ENCODE results near the gene SLC22A16.

SLC22A16 gene

DNA sequence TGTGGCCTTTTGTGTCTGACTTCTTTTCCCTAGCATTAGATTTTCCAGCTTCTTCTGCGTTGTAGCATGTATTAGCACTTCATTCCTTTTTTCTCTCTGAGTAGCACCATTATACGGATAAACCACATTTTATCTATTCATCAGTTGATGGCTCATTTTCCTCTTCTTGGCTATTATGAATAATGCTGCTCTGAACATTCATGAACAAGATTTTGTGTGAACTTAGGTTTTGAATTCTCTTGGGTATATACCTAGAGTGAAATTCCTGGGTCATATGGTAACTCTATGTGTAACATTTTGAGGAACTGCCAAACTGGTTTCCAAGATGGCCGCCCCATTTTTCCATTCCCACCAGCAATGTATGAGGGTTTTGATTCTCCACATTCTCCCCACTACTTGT is 28.7 kb downstream of the SLC22A16 start:
- DNase-seq = no peak

DNA sequence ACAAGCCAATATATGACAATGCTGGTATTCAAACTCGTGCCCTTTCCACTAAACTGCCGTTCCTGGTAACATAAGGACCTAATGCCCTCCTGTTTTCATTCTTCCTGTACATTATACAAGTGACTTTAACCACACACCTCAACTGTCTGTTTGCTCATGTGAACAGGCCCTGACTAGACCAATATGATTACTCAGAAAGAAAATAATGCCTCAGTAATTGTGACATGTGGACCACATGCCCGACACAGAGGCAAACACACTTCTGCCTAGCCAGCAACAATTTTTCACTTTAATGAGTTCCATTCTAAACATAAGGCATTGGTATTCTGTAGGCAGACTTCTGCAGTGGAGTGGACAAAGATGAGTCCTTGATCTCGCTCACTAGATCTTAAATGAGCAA is 30.0 kb downstream of the SLC22A16 start:
- no peak for DNase-seq

DNA sequence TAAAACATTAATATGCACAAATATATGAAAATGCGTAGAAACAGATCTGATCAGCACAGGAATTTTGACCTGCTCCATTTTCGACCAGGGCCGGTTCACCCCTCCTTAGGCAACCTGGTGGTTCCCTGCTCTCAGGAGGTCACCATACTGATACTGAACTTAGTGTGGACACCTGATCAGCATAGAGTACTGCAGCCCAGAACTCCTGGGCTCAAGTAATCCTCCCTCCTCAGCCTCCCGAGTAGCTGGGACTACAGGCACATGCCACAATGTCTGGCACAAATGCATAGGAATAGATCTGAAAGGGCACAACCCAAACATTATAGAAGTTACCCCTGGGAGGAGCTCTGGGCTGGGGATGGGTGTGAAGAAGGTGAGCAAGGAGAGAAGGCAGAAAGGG is 36.4 kb downstream of the SLC22A16 start:
- DNase-seq = no peak

DNA sequence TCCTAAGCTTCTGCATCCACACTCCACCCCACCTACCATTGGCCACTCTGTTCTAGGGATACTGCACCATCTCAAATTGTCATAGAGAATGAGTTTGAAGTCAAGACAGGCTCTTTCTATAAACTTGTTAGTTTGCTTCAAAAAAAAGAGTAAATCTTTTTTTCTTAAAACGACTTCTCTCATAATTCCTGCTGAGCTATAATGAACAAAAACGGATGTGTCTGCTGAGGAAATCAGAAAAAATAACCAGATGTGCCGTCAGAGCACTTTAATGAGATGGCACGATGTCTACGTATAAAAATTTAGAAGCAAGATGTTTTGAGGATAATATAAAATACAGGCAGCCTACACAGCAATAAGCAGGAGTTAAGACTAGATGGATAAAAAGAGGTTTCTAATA is 37.1 kb downstream of the SLC22A16 start:
- no peak for DNase-seq

DNA sequence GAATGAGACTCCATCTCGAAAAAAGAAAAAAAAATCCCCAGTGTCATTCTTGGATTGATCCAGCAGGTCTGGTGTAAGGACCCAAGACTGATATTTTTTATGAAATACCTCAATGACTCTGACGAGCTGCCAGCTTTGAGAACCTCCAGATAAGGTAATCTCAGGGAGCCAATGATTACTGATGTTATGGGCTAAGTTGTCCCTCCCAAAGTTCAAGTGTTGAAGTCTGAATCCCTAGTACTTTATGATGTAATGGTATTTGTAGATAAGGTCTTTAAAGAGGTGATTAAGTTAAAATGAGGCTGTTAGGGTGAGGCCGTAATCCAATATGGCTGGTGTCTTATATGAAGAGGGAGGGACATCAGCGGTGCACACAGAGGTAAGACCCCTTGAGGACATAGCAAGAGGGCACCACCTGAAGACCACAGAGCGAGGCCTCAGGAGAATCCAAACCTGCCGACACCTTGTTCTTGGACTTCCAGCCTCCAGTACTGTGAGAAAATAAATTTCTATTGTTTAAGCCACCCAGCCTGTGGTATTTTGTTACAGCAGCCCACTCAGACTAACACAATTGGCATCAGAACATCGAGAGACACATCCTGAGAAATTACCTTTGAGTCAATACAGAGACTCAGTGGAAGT is 41.3 kb downstream of the SLC22A16 start:
- no peak for DNase-seq

DNA sequence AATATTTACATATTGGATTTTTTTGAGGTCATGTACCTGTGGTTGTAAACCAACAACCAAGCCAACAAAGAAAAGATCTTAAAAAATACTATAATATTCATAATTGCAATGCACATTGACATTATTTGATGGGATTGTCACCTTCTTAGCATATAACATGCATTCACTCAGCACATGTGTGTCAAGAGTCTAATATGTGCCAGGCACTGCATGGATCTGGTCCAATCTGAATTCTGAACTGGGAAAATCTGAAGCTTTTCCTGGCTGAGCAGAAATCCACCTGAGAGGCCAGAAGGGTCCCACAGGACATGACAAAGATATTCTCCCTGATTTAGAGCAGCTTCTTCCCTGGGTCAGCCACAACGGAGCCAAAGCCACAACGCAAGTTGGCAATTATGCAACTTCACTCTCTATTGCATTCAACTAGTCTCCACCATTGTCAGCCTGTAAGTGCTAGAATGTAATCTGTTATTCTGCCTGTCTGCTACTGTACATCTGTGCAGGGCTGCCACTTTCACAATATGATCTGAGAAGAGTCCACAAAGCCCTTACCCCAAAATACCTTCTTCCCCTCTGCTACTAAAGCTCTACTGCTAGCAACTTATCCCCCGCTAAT is 44.0 kb downstream of the SLC22A16 start:
- no peak for DNase-seq

DNA sequence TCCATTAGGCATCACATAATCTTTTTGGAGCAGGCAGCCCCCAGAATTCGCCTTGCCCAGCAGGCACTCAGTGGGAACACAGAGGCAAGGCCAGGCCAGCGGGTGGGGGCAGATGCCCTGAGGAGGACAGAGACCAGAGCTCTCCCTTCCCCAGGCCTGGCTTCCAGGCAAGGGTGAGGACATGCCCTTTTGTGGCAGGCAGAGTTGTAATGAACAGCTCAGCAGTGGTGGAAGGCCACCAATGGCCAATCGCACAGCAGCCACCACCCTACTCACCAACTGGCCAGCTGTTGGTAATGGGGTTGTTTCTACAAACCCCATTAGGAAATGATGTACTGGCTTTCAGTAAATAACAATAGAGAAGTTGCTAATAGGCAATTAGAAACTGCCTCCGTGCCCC is 45.7 kb downstream of the SLC22A16 start:
- DNase-seq = no peak

DNA sequence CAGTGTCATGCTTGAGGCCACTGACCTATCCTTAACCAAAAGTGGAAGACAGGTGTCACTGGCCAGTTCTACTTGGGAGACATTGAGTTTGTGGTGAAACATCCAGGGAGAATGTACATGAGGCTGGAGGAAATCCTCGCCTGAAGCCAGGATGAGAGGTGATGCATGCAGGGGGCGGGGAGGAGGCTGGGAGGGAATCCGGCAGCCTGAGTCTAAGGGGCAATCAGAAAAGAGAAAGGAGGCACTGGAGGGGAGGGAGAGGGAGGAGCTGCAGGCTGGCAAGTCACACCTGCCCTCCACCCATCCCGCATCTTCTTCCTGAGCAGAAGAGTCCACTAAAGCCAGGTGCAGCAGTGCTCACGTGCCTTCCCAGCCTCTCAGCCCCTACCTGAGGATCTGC is 46.2 kb downstream of the SLC22A16 start:
- no peak for DNase-seq

DNA sequence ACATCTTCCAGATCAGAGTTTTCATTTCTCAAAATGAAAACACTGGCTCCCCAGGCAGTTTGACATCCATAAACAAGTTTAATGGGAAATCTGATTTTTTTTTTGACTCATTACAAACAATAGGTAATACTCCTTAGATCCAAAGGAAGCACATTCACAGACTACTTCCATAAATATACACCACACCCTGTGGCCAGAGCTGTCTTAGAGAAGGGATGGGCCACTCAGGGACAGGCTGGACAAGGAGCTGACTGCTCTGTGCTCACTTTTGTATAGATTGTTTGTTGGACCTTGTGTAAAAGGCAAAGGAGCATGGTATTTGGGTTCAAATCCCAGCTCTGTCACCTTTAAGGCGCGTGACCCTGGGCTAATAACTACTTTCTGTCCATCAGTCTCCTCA is 48.3 kb downstream of the SLC22A16 start:
- DNase-seq = no peak

DNA sequence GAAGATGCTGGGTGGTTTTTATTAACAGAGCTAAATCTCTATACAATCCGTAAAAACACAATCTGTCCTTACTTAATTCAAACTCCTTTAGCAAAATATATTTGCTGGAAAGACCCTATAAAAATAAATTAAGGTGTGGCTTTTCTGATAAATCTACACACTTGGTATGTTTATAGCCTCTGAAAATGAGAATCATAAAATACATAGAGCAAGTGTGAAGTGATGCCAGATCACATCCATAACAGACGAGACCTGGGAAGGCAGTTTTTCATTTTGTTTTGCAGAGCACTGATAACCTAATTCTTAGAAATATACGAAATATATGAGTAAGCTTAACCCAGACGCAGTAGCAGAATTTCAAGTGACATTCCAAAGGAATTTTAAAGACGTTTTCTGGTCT is 50.6 kb downstream of the SLC22A16 start:
- no peak for DNase-seq

DNA sequence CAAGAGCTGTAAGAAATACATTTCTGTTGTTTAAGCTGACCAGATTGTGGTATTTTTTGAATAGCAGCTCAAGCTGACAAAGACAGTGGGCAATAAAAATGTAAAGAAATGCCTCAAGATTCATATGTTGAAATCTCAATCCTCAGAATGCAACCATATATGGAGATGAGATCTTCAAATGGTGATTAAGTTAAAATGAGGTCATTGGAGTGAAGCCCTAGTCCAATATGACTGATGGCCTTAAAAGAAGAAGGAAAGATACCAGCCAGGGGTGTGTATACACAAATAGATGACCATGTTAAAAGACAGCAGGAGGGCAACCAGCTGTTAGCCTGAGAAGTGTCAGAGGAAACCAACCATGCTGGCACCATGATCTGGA is 54.0 kb downstream of the SLC22A16 start:
- no peak for DNase-seq

DNA sequence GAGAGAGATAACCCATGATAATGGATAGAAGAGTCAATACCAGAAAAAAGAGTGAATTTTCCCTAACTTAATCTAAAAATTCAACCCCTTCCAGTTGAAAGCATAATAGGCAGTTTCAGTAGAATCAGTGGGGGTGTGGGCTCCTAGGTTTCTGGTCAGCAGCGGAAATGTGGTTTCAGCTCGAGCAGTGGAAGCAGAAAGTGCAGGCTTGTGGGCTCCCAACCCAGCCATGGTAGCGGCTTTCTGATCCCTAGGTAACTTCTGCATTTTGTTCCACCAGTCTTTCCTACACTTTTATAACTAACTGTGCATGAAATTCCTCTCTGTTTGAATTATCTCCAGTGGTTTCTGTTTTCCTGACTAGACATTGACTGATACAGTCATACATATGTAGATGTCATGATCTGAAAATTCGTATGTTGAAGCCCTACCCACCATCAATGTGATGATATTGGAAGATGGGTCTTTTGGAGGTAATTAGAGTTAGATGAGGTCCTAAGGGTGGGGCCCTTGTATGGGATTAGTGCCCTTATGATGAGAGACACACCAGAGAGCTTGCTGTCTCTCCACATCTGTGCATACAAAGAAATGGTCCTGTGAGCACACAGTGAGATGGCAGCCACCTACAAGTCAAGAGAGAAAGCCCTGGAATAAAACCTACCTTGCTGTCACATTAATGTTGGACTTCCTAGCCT is 54.5 kb downstream of the SLC22A16 start:
- no peak for DNase-seq

DNA sequence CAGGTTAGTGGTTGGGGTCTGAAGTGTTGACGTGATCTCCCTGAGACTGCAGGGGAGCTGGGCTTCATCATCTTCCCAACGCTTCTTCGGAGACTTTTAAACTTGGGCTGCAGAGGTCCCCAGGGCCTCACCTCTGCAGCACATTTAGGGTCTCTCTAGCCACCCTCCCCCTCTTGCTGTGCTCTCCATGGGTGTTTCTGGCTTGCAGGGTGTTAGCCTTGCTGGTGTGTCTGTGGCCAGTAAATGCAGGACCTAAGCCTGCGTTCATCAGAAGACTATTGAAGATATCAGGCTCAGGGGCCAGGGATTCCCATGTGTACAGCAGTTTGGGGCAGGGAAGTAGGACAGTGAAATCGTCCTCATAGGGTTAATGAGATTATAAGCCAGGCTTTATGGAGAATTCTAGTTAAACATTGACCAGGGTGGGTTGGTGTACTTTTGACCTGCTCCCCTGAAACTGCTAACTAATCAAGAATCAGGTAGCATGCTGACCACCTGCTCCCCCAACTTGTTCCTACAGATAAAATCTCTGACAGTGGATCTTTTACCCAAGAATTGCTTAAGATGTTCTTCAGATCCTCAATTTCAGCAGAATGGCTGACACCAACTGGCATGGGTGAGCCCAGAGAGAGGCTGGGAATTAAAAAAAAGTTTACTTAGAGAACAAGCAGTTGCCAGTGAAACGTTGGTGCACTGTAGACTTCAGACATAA is 57.2 kb downstream of the SLC22A16 start:
- DNase-seq = no peak

DNA sequence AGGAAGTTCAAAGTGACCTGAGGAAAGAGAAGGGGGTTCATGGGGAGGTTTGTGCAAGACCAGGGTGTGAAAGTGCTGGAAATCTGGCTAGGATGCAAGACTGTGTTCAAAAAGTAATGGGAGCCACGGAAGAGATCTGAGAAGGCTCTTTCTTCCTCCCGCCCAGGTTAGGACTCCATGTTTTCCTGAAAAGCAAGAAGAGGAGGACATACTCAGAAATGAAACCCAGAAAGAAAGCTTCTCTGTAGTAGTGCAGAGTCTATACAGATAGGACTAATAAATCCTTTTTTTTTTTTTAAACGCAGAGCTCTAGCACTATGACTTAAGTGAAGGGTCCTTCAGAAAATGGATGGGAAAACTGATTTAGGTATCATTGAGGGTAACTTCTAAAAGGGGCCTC is 57.8 kb downstream of the SLC22A16 start:
- no peak for DNase-seq

DNA sequence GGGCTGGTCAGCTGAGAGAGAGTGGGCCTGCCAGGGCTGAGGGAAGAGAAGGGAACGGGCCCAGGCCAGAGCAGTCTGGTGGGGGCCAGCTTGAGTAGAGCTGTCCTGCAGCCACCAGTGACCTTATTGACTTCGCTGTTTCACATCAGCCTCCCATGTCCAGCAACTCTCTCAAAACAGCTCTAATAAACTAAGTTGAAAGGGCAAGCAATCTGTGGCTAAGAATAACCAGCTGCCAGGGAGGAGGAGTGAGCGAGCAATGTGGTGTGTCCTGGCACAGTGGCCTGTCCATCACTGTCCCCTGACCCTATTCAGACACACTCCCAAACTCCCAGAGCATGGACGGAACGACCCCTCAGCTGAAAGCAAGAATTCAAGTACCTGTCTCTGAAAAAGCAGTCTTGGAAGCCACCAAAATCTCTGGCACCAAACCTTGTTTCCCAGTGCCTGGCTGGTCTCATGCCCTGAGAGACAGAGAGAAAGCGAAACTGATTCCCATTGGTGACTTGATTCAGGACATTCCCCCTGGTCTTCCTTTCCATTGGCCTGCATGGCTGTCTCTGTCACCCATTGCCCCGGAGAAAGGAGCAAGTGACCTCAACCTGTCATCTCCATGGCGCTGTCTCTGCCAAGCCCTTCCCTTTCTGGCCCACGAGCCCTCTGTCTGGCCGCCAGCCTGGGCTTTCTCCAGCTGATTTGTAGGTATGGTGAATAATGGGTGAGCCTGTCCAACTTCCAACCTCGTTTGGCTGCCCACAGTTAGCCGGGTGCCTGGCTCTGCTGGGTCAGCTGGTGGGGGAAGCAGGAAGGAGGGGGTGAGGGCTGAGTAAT is 61.1 kb downstream of the SLC22A16 start, which contains the start of gene DDO:
TSS of gene DDO (minus strand) at position 490 of the 831 bp plus-strand sequence. CDS start 2,113 bp downstream, outside the sequence.
- DNase-seq = no peak

DNA sequence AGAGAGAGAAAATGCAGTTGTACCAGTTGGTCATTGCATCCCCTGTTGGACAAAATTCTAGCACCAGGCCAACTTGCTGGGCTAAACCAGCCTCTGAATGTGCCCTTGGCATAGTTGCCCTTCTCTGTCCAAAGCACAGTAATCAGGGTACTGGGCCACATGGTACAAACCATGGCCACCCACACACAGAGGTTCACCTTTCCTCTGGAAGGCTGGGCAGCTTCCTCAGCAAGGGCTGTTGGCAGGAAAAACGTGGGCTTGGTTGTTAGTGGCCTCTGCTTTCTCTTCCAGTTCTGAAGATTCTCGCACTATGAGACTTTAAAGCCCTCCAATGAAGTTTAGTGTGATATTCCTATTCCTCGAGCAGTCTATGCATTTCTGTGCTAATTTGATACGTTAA is 61.7 kb downstream of the SLC22A16 start:
- DNase-seq = no peak

DNA sequence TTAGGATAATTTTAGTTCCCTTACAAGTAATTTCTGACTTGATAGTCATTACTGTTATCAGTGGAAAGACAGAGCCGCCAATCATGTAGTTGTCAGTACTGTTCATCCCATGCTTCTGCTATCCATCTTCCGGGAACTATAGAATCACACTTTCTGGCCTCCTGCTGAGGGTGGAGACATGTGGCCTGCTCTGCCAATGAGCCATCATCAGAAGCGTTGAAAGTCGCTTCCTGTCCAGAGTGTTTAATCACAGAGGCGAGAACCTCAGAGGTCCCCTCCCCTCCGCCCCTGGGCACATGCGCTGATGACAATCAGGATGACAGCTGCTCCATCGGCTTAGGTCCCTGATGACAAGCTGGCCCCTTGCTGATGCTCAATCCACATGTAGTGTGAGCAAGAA is 64.1 kb downstream of the SLC22A16 start:
- DNase-seq = no peak

DNA sequence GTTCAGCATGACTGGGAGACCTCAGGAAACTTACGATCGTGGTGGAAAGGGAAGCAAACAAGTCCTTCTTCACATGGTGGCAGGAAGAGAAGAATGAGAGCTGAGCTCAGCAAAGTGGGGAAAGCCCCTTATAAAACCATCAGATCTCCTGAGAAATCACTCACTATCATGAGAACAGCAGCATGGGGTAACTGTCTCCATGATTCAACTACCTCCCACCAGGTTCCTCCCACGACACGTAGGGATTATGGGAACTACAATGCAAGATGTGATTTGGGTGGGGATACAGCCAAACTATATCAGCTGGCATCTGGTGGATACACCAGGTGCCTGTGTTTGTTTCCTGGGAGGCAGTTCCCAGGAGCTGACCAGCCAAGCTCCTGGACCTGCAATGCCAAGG is 65.9 kb downstream of the SLC22A16 start:
- DNase-seq = no peak

DNA sequence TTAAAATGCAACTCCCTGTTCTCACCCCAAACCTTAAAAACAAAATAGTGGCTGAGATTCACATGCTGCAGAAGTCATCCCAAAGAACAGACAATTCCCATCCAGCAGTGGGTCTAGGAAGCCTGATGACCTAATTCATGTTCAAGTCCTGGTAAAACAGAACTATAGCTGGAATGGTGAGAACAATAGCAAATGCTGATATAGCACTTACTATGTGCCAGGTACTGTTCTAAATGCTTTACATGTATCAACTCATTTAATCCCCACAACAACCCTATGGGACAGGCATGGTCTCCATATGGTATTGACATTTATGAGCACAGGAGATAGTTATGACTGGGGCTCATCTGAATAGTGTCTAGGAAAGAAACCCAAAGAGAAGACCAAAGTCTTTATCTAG is 66.6 kb downstream of the SLC22A16 start:
- DNase-seq = no peak

DNA sequence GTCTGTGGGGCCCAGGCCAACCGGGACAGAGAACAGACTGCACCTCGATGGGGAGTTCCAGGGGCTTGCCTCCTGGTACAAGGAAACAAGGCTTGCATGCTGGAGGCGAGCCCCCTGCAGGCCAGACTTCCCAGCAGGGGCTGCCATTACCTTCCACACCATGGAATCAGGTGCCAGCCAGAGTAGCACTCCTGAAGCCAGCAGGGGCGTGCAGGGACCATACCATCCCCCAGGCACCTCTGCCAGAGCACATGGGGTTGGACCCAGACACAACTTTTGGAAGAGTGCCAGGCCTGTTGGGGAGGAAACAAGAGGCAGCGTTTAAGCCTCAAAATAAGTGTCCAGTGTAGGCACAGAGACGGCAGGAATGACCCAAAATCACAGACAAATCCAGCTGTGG is 67.5 kb downstream of the SLC22A16 start:
- no peak for DNase-seq

DNA sequence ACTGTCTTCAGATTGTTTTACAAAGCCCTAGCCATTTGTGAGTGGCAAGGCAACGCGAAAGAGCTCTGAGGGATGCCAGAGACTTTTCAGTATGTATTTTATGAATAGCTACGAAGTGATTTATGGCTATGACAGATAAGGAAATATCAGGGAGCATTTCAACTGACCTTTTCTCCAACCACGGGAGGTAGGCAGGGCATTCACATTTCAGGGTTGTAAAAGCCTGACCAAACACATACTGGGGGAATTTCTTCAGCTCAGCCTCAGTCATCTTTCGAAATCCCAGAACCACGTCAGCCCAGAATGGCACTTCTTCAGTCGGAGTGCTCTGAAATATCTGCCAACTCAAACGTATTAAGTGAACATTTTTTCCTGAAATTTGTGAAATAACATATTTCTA is 71.8 kb downstream of the SLC22A16 start:
- no peak for DNase-seq

DNA sequence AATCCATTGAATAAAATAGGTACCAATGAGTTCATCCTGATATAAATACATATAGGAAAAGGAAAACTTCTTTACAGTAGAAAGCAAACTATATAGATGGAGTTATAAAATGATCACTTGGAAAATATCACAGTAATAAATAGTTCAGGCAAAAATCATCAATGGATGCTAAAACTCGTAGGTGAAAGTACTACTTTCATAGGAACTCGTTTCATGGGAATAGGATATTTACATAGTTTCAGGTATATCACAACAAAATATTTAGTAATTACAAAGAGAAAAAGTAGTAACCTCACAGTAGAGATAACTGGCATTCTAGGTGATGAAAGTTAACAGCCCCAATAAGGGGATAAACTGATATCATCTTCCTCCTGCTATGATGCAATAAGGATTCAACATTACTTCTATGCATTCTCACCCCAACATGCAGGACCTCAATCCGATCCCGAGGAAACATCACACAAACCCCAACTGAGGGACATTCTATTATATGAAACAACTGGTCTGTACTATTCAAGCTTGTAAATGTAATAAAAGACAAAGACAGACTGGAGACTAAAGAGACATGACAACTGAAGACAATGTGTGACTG is 74.7 kb downstream of the SLC22A16 start:
- no peak for DNase-seq

DNA sequence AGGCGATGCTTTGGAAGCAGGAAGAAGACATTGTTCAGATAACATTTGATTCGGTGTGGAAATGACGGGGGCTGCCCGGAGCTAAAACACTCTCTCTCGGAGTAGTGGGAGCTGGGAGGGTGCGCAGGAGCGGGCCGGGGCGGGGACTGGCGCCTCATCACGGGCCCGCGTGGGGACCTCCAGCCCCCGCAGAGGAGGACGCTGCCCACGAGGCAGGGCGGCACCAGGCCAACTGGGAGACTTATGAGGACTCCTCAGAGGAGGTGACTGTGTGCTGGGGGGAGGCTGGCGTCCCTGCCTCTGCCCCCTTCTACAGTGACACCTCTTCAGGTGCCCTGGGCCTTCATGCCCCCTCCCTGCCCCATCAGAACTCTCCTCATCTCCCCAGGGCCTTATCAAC is 76.2 kb downstream of the SLC22A16 start:
- DNase-seq = no peak
